Measurements from ENCODE around the gene NPAT.
A peak's percentile ranks its signal among the peaks of the same experiment; 100 is the strongest.
"Not testable (repeated sequence)": the region's sequence is repeated elsewhere in the genome, so short reads cannot be mapped to it uniquely, and the experiment has no call there.

NPAT gene

DNA sequence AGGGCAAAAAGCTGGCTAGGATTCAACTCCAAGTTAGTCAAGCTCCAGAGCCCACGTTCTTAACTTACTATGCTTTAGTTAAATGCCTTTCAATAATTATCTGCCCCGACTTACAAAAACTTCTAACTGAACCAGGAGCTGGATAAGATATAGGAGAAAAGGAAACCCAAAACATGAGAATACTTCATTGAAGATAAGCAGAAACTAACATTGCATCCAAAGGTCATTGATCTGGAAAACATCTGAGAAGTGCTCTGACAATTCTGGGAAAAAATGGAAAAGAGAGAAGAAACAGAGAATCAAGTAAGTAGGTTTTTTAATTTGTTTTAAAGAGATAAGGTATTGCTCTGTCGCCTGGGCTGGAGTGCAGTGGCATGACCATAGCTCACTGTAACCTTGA is 73.9 kb downstream of the NPAT start:
- no peak for DNase-seq

DNA sequence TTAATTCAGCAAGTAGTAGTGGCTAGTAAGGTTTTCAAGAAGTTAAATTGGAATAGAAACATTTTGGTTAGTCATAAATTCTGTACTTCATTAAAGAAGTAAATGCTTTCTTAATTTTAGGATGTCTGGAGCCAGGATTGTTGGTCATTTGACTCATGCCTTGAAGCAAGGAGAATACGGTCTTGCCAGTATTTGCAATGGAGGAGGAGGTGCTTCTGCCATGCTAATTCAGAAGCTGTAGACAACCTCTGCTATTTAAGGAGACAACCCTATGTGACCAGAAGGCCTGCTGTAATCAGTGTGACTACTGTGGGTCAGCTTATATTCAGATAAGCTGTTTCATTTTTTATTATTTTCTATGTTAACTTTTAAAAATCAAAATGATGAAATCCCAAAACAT is 75.3 kb downstream of the NPAT start:
- no peak for DNase-seq

GRCh38 chr11:108144615-108145014 is 77.8 kb downstream of the NPAT start:
- DNase-seq: no peak

DNA sequence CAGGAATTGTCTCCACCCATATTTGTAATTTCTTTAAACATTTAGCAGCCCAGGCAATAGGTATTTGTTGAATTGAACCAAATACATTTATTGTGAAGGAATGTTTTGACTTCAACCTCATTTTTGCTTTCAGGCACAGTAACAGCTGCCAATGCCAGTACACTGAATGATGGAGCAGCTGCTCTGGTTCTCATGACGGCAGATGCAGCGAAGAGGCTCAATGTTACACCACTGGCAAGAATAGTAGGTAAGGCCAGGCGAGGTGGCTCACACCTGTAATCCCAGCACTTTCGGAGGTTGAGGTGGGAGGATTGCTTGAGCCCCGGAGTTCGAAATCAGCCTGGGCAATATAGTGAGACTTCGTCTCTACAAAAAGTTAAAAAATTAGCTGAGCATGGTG is 80.1 kb downstream of the NPAT start:
- DNase-seq: no peak

GRCh38 chr11:108137212-108137611 is 85.2 kb downstream of the NPAT start:
- no peak for DNase-seq

DNA sequence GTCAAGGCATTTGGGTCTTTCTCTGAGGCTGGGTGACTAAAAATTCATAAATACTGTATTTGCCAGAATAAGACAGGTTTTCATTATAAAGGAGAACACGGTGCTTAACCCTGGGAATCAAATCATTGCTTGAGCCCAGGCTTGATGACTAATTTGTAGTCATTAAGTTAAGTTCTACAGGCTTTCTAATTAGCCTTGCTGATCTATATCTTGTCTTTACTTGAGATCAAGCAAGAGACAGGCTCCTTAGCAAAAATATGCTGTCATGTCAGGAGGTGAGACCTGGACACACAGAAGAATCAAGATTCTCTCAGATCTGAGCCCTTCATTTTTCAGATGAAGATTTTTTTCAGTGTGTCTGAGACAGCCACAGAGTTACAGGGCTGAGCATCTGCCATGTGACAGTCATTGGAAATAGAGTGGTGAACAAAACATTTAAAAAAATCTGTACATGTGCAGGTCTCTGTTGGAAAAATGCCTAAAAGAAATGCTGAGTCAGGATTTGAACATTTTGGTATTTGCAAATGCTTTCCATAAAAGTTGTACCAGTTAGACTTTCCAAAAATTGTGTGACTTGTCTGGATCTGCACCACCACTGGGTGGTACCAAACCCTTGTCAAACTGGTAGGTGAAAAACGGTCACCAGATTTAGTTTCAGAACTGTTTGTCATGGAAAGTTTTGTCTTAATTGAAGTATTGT is 86.4 kb downstream of the NPAT start:
- no peak for DNase-seq

DNA sequence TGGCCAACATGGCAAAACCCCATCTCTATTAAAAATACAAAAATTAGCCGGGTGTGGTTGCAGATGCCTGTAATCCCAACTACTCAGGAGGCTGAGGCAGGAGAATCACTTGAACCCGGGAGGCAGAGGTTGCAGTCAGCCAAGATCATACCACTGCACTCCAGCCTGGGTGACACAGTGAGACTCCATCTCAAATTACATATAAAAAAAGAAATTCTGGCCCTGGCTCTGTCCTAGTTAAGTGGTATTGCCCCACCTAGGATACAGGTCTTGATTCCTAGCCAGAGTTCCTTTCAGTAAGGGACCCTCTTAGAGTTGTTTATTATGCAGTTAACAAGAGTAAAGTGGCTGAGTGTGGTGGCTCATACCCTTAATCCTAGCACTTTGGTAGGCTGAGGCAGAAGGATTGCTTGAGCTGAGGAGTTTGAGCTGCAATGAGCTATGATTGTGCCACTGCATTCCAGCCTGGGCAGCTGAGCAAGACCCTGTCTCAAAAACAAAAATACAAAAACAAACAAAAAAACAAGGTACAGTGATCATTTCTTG is 89.4 kb downstream of the NPAT start:
- not testable (repeated sequence) for DNase-seq

DNA sequence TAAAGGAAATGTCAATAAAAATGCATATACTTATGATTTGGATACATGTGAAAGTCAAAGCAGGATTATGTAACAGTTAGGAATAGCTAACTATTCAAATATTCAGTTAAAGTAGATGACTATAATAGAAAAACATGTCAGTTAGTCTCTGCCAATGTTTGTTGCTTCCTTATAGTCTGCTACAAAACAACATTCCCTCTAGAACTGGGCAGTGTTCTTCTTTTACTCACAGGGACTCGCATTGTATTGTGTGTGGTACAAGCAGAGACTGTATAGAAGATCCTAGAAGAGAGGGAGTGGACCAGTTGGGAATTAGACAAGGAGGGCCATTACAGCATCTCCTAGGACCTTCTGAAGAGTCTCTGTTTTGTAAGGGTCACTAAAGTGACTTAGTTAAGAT is 90.4 kb downstream of the NPAT start:
- DNase-seq: no peak

DNA sequence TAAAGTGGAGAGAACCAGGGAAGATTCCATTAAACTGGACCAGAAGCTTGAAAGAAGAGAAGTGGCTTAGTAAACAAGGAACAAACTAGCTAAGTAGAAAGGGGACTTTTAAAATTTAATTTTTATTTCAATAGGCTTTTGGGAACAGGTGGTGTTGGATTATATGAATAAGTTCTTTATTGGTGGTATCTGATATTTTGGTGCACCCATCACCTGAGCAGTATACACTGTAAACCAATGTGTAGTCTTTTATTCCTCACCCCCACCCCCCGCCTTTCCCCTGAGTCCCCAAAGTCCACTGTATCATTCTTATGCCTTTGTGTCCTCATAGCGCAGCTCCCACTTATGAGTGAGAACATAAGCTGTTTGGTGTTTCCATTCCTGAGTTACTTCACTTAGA is 93.7 kb downstream of the NPAT start:
- no peak for DNase-seq

- no peak for DNase-seq
These were observed 97.3 kb downstream of the NPAT start for GRCh38 chr11:108125096-108125495.

DNA sequence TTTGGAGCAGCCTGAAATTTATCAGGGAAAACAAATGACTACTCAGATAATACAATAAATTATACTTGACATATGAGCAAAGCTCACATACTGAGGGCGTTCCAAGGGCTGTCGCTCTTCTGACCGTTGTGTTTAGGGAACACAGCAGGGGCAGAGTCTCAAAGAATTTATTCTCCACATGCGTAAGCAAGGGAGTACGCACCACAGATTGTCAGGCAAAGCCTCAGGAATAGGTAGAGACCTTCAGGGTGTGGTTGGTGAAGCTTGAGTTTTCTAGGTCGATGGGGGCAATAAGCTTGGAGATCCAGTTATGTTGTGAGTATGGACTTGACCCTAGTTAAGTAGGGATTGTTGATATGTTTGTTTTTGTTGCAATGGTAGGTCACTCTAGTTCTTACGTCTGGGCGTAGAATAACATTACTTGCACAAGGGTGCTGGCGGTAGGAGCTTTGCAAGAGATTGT is 100.2 kb downstream of the NPAT start:
- DNase-seq: no peak

DNA sequence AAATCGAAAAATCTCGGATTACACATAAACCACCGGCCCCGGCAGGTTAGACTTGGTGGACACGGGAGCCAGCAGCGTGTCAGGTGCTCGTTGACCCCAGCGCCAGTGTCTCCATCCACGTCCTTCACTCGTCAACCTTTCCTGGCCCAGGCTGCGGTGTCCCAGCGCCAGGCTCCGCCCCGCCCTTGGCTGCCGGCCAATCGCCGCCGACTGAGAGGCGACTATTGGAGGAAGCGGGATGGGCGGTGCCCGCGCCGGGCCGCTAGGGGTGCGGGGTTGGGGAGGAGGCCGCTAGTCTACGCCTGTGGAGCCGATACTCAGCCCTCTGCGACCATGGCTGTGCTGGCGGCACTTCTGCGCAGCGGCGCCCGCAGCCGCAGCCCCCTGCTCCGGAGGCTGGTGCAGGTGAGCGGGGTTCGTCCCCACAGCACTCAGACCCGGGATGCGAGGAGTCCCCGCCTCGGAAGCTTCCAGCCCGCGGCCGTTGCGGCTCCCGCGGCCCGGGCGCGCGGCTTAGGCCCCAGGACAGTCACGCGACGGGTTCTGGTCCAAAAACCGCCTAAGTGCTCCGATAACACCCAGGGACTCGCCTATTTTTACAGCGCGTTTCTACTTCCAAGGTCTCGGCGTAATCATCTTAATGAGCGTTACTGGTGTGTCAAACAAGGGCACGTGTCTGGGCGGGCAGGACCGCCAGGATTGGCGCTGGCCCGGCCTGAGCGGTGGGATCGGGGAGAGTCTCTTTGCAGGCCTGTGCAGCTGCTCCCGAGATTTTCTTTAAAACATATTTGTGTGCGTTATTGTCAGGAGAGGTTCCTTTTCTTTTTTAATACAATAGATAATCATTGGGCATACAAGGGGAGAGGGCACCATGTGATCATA is 100.9 kb downstream of the NPAT start, which contains the start of gene ACAT1:
TSS of gene ACAT1 (plus strand) at position 294 of the 882 bp plus-strand sequence. CDS start at position 334, 40 bp downstream.
- peak; percentile 84 for DNase-seq

- DNase-seq: not testable (repeated sequence)
These were observed 101.5 kb downstream of the NPAT start for GRCh38 chr11:108120936-108121273.

DNA sequence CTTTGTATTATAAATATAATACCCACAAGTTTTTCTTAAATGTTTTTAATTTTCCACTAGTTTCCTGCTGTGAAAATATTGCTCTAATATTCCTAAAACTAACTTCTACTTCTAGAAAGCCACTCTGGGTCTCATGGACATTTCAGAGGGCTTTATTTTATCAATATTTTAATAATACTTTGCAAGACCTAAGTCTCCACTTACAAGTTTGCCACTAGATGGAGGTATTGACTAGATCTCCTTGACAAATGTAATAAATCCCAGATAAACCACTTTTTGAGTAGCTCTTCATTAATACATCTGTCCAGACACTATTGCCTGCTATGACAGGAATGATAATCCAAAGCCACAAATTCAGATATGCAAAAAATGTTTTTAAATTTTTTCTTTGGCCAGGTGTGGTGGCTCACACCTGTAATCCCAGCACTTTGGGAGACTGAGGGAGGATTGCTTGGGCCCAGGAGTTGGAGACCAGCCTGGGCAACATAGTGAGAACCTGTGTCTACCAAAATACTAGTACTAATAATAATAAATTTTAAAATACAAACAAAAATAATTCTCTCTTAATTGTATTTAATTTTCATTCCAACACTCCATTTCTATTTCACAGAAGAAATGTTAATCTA is 104.6 kb downstream of the NPAT start:
- peak; percentile 64 for DNase-seq

- DNase-seq: peak; percentile 88
These were observed 106.8 kb downstream of the NPAT start for GRCh38 chr11:108115500-108116140.

DNA sequence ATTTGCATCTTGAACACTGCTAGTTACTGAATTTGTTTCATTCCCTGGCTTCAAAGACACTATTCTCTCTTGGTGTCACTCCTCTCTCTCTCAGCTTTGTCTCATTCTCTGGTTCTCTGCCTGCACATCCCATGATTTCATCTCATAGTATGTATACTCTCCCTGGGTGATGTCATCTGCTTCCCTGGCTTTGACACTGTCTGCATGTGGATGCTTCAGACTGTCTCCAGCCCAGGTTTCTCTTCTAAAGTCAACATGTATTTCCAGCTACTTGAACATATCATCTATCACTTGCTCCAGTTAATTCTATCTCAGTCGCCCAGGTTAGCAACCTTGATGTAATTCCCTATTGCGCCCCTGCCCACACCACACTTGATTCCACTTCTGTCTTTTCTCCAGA is 110.4 kb downstream of the NPAT start:
- DNase-seq: no peak

GRCh38 chr11:108111126-108111525 is 111.3 kb downstream of the NPAT start:
- DNase-seq: no peak
